GM18858 (cell line): ENCODE results near the gene SEMA5A.

Experiments
- ATAC-seq: cut with Tn5 transposase; IDR thresholded peaks from one replicate; pipeline ENCODE4 v1.9.1; 2021; ENCODE audit not compliant: unreplicated experiment

SEMA5A gene

GRCh38 chr5:9483243-9483642, 62.6 kb downstream of the SEMA5A start:
- ATAC-seq = no peak

GRCh38 chr5:9482381-9482780, 63.5 kb downstream of the SEMA5A start:
- no peak for ATAC-seq

- ATAC-seq = no peak
Observed at GRCh38 chr5:9480499-9480898, 65.4 kb downstream of the SEMA5A start.

- ATAC-seq = no peak
Observed at GRCh38 chr5:9479990-9480389, 65.9 kb downstream of the SEMA5A start.

- ATAC-seq = no peak
Observed at GRCh38 chr5:9479361-9479760, 66.5 kb downstream of the SEMA5A start.

- no peak for ATAC-seq
Observed at GRCh38 chr5:9477537-9477936, 68.3 kb downstream of the SEMA5A start.

- ATAC-seq = no peak
Observed at GRCh38 chr5:9474219-9475002, 71.5 kb downstream of the SEMA5A start.

- ATAC-seq = no peak
Observed at GRCh38 chr5:9473624-9474023, 72.3 kb downstream of the SEMA5A start.

GRCh38 chr5:9470410-9470809, 75.5 kb downstream of the SEMA5A start:
- ATAC-seq = no peak

GRCh38 chr5:9468060-9468388, 77.9 kb downstream of the SEMA5A start:
- ATAC-seq = no peak

- ATAC-seq = no peak
Observed at GRCh38 chr5:9467199-9468059, 78.4 kb downstream of the SEMA5A start.

- no peak for ATAC-seq
Observed at GRCh38 chr5:9466697-9467096, 79.2 kb downstream of the SEMA5A start.

GRCh38 chr5:9464478-9464877, 81.4 kb downstream of the SEMA5A start:
- no peak for ATAC-seq

- ATAC-seq = no peak
Observed at GRCh38 chr5:9462109-9462508, 83.8 kb downstream of the SEMA5A start.

GRCh38 chr5:9460885-9461645, 84.8 kb downstream of the SEMA5A start:
- no peak for ATAC-seq

- no peak for ATAC-seq
Observed at GRCh38 chr5:9456435-9457042, 89.3 kb downstream of the SEMA5A start.

GRCh38 chr5:9455826-9456434, 89.9 kb downstream of the SEMA5A start:
- ATAC-seq = no peak

GRCh38 chr5:9454491-9454890, 91.4 kb downstream of the SEMA5A start:
- no peak for ATAC-seq

GRCh38 chr5:9454012-9454481, 91.8 kb downstream of the SEMA5A start:
- ATAC-seq = no peak

GRCh38 chr5:9453480-9454011, 92.3 kb downstream of the SEMA5A start:
- ATAC-seq = no peak
